ENCODE data around the gene UHMK1. TPM values are rescaled to one million over a fixed set of nuclear protein-coding genes. Genes with fewer than 3 reads are reported as not detected.
"Not testable (repeated sequence)": the region's sequence is repeated elsewhere in the genome, so short reads cannot be mapped to it uniquely, and the experiment has no call there.

The UHMK1 gene
- total RNA-seq, result 10 to 100 TPM; 26.7 to 79.7 (median 36.7) TPM

GRCh38 chr1:162497723-162498495, at the start of gene UHMK1:
TSS of gene UHMK1 (plus strand) at chr1:162497818. CDS start at chr1:162498001, 183 bp downstream.
- in situ Hi-C loops (cut with MboI; ENCODE audit: low pct_unique_long_range_greater_than_20kb in 2 of 9, low sequenced_read_pairs in 9 of 9, unreplicated experiment in 9 of 9), result no loop called here
- WGBS, 10 experiments, result 0 to 6% (median 2%) methylated on average over 1 to 39 of the region's 61 CpGs; no CpG with 5 or more reads in 2 of the 10 experiments
- Histone ChIP-seq H3K4me1 (replicated peaks in 1 of 2) (peaks cover 15% of the 10 kb centered on the region in 2 donors), H3K4me3 (peak within 1 kb of the TSS; percentile 77 to 100 (median 98)), H3K27ac (peak within 1 kb of the TSS; percentile 85 to 86)
- peak; percentile 94 to 100 (median 99) for ATAC-seq (replicated peaks in 6 of 8)

- ATAC-seq (replicated peaks in 6 of 8), result not testable (repeated sequence)
Measured at GRCh38 chr1:162454361-162454760, 43.3 kb upstream of the UHMK1 start.

GRCh38 chr1:162456323-162456722, 41.3 kb upstream of the UHMK1 start:
- H3K4me1 ChIP-seq (replicated peaks in 1 of 2), result no peaks in the 10 kb centered on the region
- 73 to 100% (median 95%) methylated on average over 4 of the region's 4 CpGs for WGBS, 10 experiments
- in situ Hi-C loops (cut with MboI; ENCODE audit: low pct_unique_long_range_greater_than_20kb in 2 of 9, low sequenced_read_pairs in 9 of 9, unreplicated experiment in 9 of 9), result no loop called here
- ATAC-seq (replicated peaks in 6 of 8), result no peak
- H3K27ac ChIP-seq, result no peak overlapping the region
- no peak overlapping the region for H3K4me3 ChIP-seq

More at GRCh38 chr1:162454361-162454760, 43.3 kb upstream of the UHMK1 start:
- H3K27ac ChIP-seq; H3K4me1 ChIP-seq (replicated peaks in 1 of 2); H3K4me3 ChIP-seq; in situ Hi-C loops (cut with MboI; ENCODE audit: low pct_unique_long_range_greater_than_20kb in 2 of 9, low sequenced_read_pairs in 9 of 9, unreplicated experiment in 9 of 9): not testable (repeated sequence)
- WGBS, 10 experiments, result no CpG with 5 or more reads among the region's 3 CpGs

GRCh38 chr1:162458236-162458635, 39.4 kb upstream of the UHMK1 start:
- peak in 3 of 8 experiments; percentile 61 to 85 (median 81) for ATAC-seq (replicated peaks in 6 of 8)
- no peak overlapping the region for H3K27ac ChIP-seq
- no peak overlapping the region for H3K4me3 ChIP-seq
- WGBS, 10 experiments, result 2 to 96% (median 49%) methylated on average over 3 to 5 of the region's 5 CpGs
- no peaks in the 10 kb centered on the region for H3K4me1 ChIP-seq (replicated peaks in 1 of 2)
- in situ Hi-C loops (cut with MboI; ENCODE audit: low pct_unique_long_range_greater_than_20kb in 2 of 9, low sequenced_read_pairs in 9 of 9, unreplicated experiment in 9 of 9), result no loop called here

- H3K4me3 ChIP-seq; H3K4me1 ChIP-seq (replicated peaks in 1 of 2); in situ Hi-C loops (cut with MboI; ENCODE audit: low pct_unique_long_range_greater_than_20kb in 2 of 9, low sequenced_read_pairs in 9 of 9, unreplicated experiment in 9 of 9); H3K27ac ChIP-seq; ATAC-seq (replicated peaks in 6 of 8): not testable (repeated sequence)
- WGBS, 10 experiments, result 0 to 100% (median 86%) methylated on average over 1 to 2 of the region's 2 CpGs; no CpG with 5 or more reads in 1 of the 10 experiments
Measured at GRCh38 chr1:162462425-162462824, 35.2 kb upstream of the UHMK1 start.

- Histone ChIP-seq H3K27ac (no peak overlapping the region), H3K4me3 (no peak overlapping the region), H3K4me1 (replicated peaks in 1 of 2) (no peaks in the 10 kb centered on the region)
- in situ Hi-C loops (cut with MboI; ENCODE audit: low pct_unique_long_range_greater_than_20kb in 2 of 9, low sequenced_read_pairs in 9 of 9, unreplicated experiment in 9 of 9), result no loop called here
- 0 to 70% (median 31%) methylated on average over 1 of the region's 1 CpG; no CpG with 5 or more reads in 2 of the 10 experiments for WGBS, 10 experiments
- no peak for ATAC-seq (replicated peaks in 6 of 8)
Measured at GRCh38 chr1:162463021-162463420, 34.6 kb upstream of the UHMK1 start.

GRCh38 chr1:162466797-162467196, 30.8 kb upstream of the UHMK1 start:
- H3K4me3 ChIP-seq, result no peak overlapping the region
- 20 to 100% (median 65%) methylated on average over 1 to 3 of the region's 3 CpGs for WGBS, 10 experiments
- ATAC-seq (replicated peaks in 6 of 8), result no peak
- no peaks in the 10 kb centered on the region for H3K4me1 ChIP-seq (replicated peaks in 1 of 2)
- no peak overlapping the region for H3K27ac ChIP-seq
- in situ Hi-C loops (cut with MboI; ENCODE audit: low pct_unique_long_range_greater_than_20kb in 2 of 9, low sequenced_read_pairs in 9 of 9, unreplicated experiment in 9 of 9), result no loop called here

- 0 to 88% (median 46%) methylated on average over 1 to 2 of the region's 2 CpGs; no CpG with 5 or more reads in 2 of the 10 experiments for WGBS, 10 experiments
- ATAC-seq (replicated peaks in 6 of 8), result no peak
- in situ Hi-C loops (cut with MboI; ENCODE audit: low pct_unique_long_range_greater_than_20kb in 2 of 9, low sequenced_read_pairs in 9 of 9, unreplicated experiment in 9 of 9), result no loop called here
- Histone ChIP-seq H3K27ac (no peak overlapping the region), H3K4me3 (no peak overlapping the region), H3K4me1 (replicated peaks in 1 of 2) (no peaks in the 10 kb centered on the region)
Measured at GRCh38 chr1:162470216-162470615, 27.4 kb upstream of the UHMK1 start.

- ATAC-seq (replicated peaks in 6 of 8), result no peak
- WGBS, 10 experiments, result 25 to 46% (median 37%) methylated on average over 2 to 6 of the region's 6 CpGs; no CpG with 5 or more reads in 2 of the 10 experiments
- in situ Hi-C loops (cut with MboI; ENCODE audit: low pct_unique_long_range_greater_than_20kb in 2 of 9, low sequenced_read_pairs in 9 of 9, unreplicated experiment in 9 of 9), result no loop called here
- no peaks in the 10 kb centered on the region for H3K4me1 ChIP-seq (replicated peaks in 1 of 2)
- no peak overlapping the region for H3K27ac ChIP-seq
- H3K4me3 ChIP-seq, result no peak overlapping the region
Measured at GRCh38 chr1:162471290-162471853, 26.2 kb upstream of the UHMK1 start.

GRCh38 chr1:162475089-162475488, 22.5 kb upstream of the UHMK1 start:
- no peak overlapping the region for H3K27ac ChIP-seq
- no peak overlapping the region for H3K4me3 ChIP-seq
- ATAC-seq (replicated peaks in 6 of 8), result no peak
- 11 to 71% (median 30%) methylated on average over 1 to 2 of the region's 2 CpGs; no CpG with 5 or more reads in 4 of the 10 experiments for WGBS, 10 experiments
- in situ Hi-C loops (cut with MboI; ENCODE audit: low pct_unique_long_range_greater_than_20kb in 2 of 9, low sequenced_read_pairs in 9 of 9, unreplicated experiment in 9 of 9), result no loop called here
- H3K4me1 ChIP-seq (replicated peaks in 1 of 2), result no peaks in the 10 kb centered on the region

- 40 to 100% (median 79%) methylated on average over 1 to 6 of the region's 6 CpGs; no CpG with 5 or more reads in 1 of the 10 experiments for WGBS, 10 experiments
- no peaks in the 10 kb centered on the region for H3K4me1 ChIP-seq (replicated peaks in 1 of 2)
- no peak overlapping the region for H3K4me3 ChIP-seq
- in situ Hi-C loops (cut with MboI; ENCODE audit: low pct_unique_long_range_greater_than_20kb in 2 of 9, low sequenced_read_pairs in 9 of 9, unreplicated experiment in 9 of 9), result no loop called here
- ATAC-seq (replicated peaks in 6 of 8), result no peak
- H3K27ac ChIP-seq, result no peak overlapping the region
Measured at GRCh38 chr1:162475539-162476185, 22.0 kb upstream of the UHMK1 start.

- Histone ChIP-seq H3K27ac (no peak overlapping the region), H3K4me3 (no peak overlapping the region), H3K4me1 (replicated peaks in 1 of 2) (no peaks in the 10 kb centered on the region)
- 0 to 83% (median 62%) methylated on average over 1 of the region's 1 CpG for WGBS, 10 experiments
- in situ Hi-C loops (cut with MboI; ENCODE audit: low pct_unique_long_range_greater_than_20kb in 2 of 9, low sequenced_read_pairs in 9 of 9, unreplicated experiment in 9 of 9), result no loop called here
- no peak for ATAC-seq (replicated peaks in 6 of 8)
Measured at GRCh38 chr1:162476620-162477019, 21.0 kb upstream of the UHMK1 start.

- no peak for ATAC-seq (replicated peaks in 6 of 8)
- Histone ChIP-seq H3K27ac (no peak overlapping the region), H3K4me3 (no peak overlapping the region), H3K4me1 (replicated peaks in 1 of 2) (no peaks in the 10 kb centered on the region)
- in situ Hi-C loops (cut with MboI; ENCODE audit: low pct_unique_long_range_greater_than_20kb in 2 of 9, low sequenced_read_pairs in 9 of 9, unreplicated experiment in 9 of 9), result no loop called here
Measured at GRCh38 chr1:162485236-162485635, 12.4 kb upstream of the UHMK1 start.
